GM12874 (cell line): ENCODE results near the gene MKS1.

ENCODE experiments used
- CTCF ChIP-seq: IDR thresholded peaks from 2 replicates; pipeline ENCODE4 v1.5.1; 2011; ENCODE audit warnings: low read depth, mild to moderate bottlenecking, control low read depth, low read length, moderate library complexity; ENCODE audit not compliant: insufficient read depth

MKS1 gene

GRCh38 chr17:58215685-58216084, 3.4 kb downstream of the MKS1 start:
- no peak for TF ChIP-seq CTCF

DNA sequence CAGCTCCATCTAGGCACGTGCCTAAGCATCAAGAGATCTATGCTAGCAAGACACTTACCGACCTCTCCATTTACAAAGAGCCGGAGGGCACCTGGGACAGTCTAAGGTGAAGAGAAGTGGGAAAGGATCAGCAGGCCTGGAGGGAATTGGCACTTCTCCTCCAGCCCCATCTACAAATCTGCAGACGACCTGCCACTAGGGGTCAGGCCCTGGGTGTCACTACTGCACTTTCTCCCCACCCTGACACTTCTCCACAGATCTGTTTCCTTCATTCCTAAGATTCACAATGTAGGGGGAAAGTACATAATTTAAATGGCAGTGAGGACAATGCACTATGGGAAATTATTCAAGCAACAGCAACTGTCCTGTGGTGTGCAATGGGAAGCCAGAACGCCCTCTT, 8.1 kb downstream of the MKS1 start:
- peak; percentile 51 for TF ChIP-seq CTCF

DNA sequence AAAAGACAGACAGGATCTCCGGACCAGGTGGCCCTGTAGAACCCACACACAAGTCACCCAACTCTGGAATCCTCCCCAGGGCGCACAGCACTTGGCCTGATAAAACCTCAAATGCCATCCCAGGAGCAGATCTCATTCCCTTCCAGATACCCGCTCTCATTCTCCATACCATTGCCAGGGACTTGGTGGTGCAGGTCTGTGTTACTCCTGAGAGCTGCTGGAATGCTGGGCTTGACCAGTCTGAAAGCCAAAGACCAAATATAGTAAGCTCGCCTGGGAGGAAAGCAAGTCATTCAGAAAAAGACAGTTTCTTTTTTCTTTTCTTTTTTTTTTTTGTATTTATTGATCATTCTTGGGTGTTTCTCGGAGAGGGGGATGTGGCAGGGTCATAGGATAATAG, 10.7 kb downstream of the MKS1 start:
- TF ChIP-seq CTCF, result no peak

DNA sequence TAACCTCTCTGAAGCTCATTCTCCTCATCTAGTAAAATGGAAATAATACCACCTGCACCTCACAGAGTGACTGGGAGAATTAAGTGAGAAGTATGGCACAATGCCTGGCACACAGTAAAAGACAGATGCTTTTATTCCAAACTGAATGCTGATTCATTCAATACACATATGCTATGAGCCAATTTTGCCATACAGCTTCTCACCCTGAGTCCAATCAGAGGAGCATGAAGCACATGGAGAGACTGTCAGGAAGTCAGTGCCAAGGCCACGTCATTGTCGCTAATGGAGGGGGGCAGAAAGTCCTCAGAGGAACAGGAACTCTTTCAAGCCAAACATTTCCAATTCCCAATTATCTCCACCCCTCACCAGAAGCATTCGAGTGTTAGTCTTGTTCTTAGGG, 11.6 kb downstream of the MKS1 start:
- TF ChIP-seq CTCF, result no peak

DNA sequence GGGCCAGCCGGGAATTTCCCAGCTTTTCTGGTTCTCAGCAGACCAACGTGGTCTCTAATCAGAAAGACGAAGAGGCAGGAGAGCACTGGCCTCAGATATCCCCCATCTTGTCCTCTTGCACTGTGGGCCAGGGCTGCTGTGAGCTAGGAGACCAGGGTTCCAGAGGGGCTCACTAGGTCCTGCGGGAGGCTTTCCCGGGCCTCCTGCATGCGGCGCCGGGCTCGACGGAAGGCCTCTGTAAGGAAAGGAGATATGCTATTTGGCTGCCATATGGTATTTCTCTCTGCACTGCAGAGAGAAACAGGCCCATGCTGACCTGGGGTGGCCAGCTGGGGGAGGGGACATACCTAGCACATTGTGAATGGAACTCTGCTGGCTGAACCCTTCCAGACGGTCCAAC, 13.1 kb downstream of the MKS1 start:
- no peak for TF ChIP-seq CTCF

DNA sequence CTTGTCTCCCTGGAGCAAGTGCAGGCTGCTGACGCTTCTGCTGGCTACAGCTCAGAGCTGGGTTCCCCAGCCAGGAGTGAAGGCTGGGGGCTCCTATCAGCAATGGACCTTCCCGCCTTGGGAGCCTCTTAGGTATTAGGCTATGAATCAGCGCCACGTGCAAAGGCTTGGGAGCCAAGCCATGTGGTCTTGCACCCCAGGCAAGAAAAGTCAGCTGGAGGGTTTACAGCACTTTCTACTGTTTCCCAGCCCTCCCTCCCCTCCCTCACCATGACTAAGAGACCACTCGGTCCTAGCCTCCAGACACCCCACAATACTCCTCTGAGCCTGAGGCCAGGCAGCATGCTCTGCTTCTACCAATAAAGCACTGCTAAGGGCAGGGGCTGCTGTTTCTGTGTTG, 14.3 kb downstream of the MKS1 start:
- TF ChIP-seq CTCF, result no peak

- no peak for TF ChIP-seq CTCF
Measured at GRCh38 chr17:58202859-58203258, 16.2 kb downstream of the MKS1 start.

- peak; percentile 79 for TF ChIP-seq CTCF
Measured at GRCh38 chr17:58200024-58200633, 18.9 kb downstream of the MKS1 start.
